Psoas muscle (tissue), 8 donors: ENCODE results near the gene TMEM8B. TPM values are rescaled to one million over a fixed set of nuclear protein-coding genes. Genes with fewer than 3 reads are reported as not detected.

Source experiments
- ATAC-seq, 4 donors: fragments of 200-7000 bp; cut with Tn5 transposase; one replicate each; pipeline ENCODE4 v1.9.1; 2020; ENCODE audit warnings: moderate library complexity in 3 of 4, mild to moderate bottlenecking in 2 of 4
- DNase-seq, 2 donors: peaks; one replicate each; pipeline ENCODE4 v3.0.0-alpha.2; 2020
- H3K27ac ChIP-seq: fragments of 200-600 bp; one replicate; pipeline ENCODE4 v1.8.0; 2022
- H3K27me3 ChIP-seq, 3 donors: fragments of 200-600 bp in 1 of 3; one replicate each; pipeline versions ENCODE4 v1.6.1 to v1.8.0; 2013 to 2022; ENCODE audit warnings: low read length in 2 of 3, mild to moderate bottlenecking in 2 of 3, moderate library complexity in 1 of 3; ENCODE audit not compliant: insufficient read depth in 3 of 3
- H3K36me3 ChIP-seq, 2 donors: fragments of 200-600 bp in 1 of 2; one replicate each; pipeline versions ENCODE4 v1.6.1 to v1.8.0; 2013 to 2022; ENCODE audit warnings: low read depth in 1 of 2, mild to moderate bottlenecking in 1 of 2, moderate library complexity in 1 of 2; ENCODE audit not compliant: insufficient read depth in 1 of 2
- H3K4me1 ChIP-seq: fragments of 200-600 bp; one replicate; pipeline ENCODE4 v1.8.0; 2022
- H3K4me3 ChIP-seq: fragments of 200-600 bp; one replicate; pipeline ENCODE4 v1.8.0; 2022; ENCODE audit warnings: mild to moderate bottlenecking
- H3K9me3 ChIP-seq: fragments of 200-600 bp; one replicate; pipeline ENCODE4 v1.8.0; 2022
- WGBS, 3 donors: extraction: QIAGEN DNeasy Blood & Tissue Kit; methylation state at CpG; one replicate each; pipeline versions ENCODE4 v1.1.6 to v1.1.7; 2013; 5-methylcytosine and 5-hydroxymethylcytosine counted together
- intact Hi-C, 2 donors: fragments of 100-400 bp; cut with DNase I; formaldehyde crosslinking; loops; one replicate each; pipeline versions ENCODE4 v1.11.0 to v1.14.2; 2022
- polyA plus RNA-seq, 3 donors: library from polyadenylated mRNA; stranded (reverse); fragments of 200-250 nt; gene quantifications; one replicate each; pipeline ENCODE4 v1.2.3, GENCODE V29; 2013
- total RNA-seq, 4 donors: library from RNA; stranded (reverse); fragmentation: NEBNext Ultra II Directional in 2 of 4; extraction: Animal tissue kit (Norgen Biotek cat#: 25700) in 2 of 4; gene quantifications; one replicate each; pipeline versions ENCODE4 v1.2.1 to v1.2.4, GENCODE V29; 2021 to 2023
- TF ChIP-seq, protein P1 (sequence below): fragments of 200-600 bp; IDR thresholded peaks from one replicate; pipeline ENCODE4 v1.8.0; 2022; ENCODE audit warnings: antibody characterized with exemption
- donor health status: healthy with polysubstance abuse.
- donor health status: DM: no; HTN: no; CAD: no; lungs with moderate emphysema.
- donor health status: Bipolar disorder and iron deficiency.
- donor health status: healthy.
- donor health status: DM: yes; HTN: yes; CAD: no.
- donor health status: DM: no; HTN: no; CAD: no.
- donor health status: DM: no; HTN: no; CAD: no.
- donor health status: DM: yes; HTN: yes; CAD: no.

TMEM8B gene
- total and polyA plus RNA-seq, 7 donors = 2.8 to 18.5 (median 8.9) TPM

DNA sequence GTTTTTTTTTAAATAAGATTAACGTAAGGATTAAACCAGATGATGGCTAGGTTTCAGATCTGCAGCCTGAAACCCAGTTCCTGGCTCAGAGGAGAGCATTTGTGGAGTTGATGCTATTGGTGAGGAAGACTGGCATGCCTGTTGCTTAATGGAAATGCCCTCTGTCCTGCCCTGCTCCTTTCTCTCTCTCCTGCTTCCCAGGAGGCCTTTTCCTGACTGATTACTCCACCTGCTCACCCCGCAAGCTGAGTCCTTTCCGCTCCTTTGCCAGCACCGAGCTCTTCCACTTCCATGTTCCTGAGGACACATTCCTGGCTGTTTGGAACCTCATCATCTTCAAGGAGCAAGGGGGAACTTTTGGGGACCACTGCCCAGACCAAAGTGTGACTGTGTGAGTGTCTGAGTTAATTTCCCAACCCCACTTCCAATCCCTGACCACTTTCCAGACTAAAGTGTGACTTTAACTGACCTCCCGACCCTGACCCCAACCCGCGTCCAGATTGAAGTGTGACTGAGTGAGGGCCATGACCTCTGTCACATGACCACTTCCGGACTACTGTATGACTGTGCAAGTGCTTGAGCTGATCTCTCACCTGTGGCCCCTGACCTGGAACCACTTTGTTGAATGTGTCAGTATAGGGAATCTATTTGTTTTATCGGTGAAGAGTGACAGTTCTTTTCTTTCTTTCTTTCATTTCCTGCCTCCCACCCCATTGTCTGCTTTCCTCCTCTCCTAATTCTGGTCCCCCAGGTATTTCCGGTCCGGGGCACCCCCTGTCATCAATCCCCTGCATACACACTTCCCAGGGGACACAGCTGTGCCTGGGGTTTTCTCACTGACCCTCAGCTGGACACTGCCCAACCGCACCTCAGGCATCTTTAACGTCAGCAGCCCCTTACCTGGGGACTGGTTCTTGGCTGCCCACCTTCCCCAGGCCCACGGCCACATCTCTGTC is 5.5 kb downstream of the TMEM8B start:
- whole genome bisulfite sequencing, 3 donors = 63 to 65% (median 64%) methylated on average over 14 of the region's 14 CpGs
- ATAC-seq = peak; percentile 29 to 60 (median 48)
- H3K4me3 ChIP-seq = no peak overlapping the region
- H3K9me3 ChIP-seq = no peaks in the 10 kb centered on the region
- H3K27ac ChIP-seq = peak overlapping the region; percentile 58
- intact Hi-C loops = no loop called here
- peaks cover 57% of the 10 kb centered on the region for H3K4me1 ChIP-seq
- no peak for DNase-seq
- no peaks in the 10 kb centered on the region for H3K27me3 ChIP-seq
- TF ChIP-seq, protein P1, sequence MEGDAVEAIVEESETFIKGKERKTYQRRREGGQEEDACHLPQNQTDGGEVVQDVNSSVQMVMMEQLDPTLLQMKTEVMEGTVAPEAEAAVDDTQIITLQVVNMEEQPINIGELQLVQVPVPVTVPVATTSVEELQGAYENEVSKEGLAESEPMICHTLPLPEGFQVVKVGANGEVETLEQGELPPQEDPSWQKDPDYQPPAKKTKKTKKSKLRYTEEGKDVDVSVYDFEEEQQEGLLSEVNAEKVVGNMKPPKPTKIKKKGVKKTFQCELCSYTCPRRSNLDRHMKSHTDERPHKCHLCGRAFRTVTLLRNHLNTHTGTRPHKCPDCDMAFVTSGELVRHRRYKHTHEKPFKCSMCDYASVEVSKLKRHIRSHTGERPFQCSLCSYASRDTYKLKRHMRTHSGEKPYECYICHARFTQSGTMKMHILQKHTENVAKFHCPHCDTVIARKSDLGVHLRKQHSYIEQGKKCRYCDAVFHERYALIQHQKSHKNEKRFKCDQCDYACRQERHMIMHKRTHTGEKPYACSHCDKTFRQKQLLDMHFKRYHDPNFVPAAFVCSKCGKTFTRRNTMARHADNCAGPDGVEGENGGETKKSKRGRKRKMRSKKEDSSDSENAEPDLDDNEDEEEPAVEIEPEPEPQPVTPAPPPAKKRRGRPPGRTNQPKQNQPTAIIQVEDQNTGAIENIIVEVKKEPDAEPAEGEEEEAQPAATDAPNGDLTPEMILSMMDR = no peak
- no peaks in the 10 kb centered on the region for H3K36me3 ChIP-seq

DNA sequence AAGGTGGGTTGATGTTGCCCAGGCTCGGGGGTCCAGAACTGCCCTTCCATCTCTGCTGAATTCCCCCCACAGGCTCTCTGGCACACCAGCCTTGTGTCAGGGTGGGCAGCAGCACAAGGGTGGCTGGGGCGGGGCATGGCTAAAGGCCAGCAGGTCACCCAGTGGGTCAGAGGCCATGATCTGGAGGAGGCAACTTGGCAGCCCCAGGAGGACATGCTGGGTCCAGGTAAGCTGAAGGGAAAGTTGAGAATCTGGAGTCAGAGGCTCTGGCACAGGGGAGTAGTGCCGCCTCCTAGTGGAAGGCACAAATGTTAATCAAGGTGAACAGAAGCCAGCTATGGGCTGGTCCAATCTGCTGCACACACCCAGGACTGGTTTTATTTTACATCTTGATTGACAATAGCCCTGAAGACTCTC is 6.2 kb downstream of the TMEM8B start:
- ATAC-seq = peak; percentile 55 to 65 (median 62)
- H3K27ac ChIP-seq = peak overlapping the region; percentile 58
- intact Hi-C loops = no loop called here
- DNase-seq = no peak
- H3K4me3 ChIP-seq = no peak overlapping the region
- 77 to 97% (median 79%) methylated on average over 3 of the region's 3 CpGs for WGBS, 3 donors
- TF ChIP-seq, protein P1 = peak; percentile 28
- H3K27me3 ChIP-seq = no peaks in the 10 kb centered on the region
- no peaks in the 10 kb centered on the region for H3K36me3 ChIP-seq
- no peaks in the 10 kb centered on the region for H3K9me3 ChIP-seq
- peaks cover 51% of the 10 kb centered on the region for H3K4me1 ChIP-seq

- Histone ChIP-seq H3K36me3 (no peaks in the 10 kb centered on the region), H3K9me3 (no peaks in the 10 kb centered on the region), H3K4me3 (no peak overlapping the region), H3K27me3 (no peaks in the 10 kb centered on the region), H3K27ac (peak overlapping the region; percentile 58), H3K4me1 (peaks cover 45% of the 10 kb centered on the region)
- intact Hi-C loops = loop anchor here in 1 of 2 donors (1.0 kb wide), 1 partner anchor 22 kb away; no protein-coding TSS in a partner anchor
- TF ChIP-seq, protein P1 = no peak
- ATAC-seq (no peak), DNase-seq (no peak)
- WGBS, 3 donors = 88 to 97% (median 94%) methylated on average over 2 of the region's 2 CpGs
Measured at GRCh38 chr9:35835766-35836165, 6.7 kb downstream of the TMEM8B start.

- 94 to 97% (median 96%) methylated on average over 5 of the region's 5 CpGs for WGBS, 3 donors
- ATAC-seq (no peak), DNase-seq (no peak)
- no peaks in the 10 kb centered on the region for H3K27me3 ChIP-seq
- peaks cover 37% of the 10 kb centered on the region for H3K4me1 ChIP-seq
- H3K27ac ChIP-seq = no peak overlapping the region
- intact Hi-C loops = loop anchor here in 1 of 2 donors (1.0 kb wide), 1 partner anchor 21 kb away; no protein-coding TSS in a partner anchor
- H3K9me3 ChIP-seq = no peaks in the 10 kb centered on the region
- no peaks in the 10 kb centered on the region for H3K36me3 ChIP-seq
- no peak overlapping the region for H3K4me3 ChIP-seq
- TF ChIP-seq, protein P1 = no peak
Measured at GRCh38 chr9:35836595-35836994, 7.6 kb downstream of the TMEM8B start.
